ENCODE measurements around the gene FAM177B. TPM values are rescaled to one million over a fixed set of nuclear protein-coding genes. Genes with fewer than 3 reads are reported as not detected.

FAM177B gene
- total and polyA plus RNA-seq, 2 donors (not counting 1 experiment from before 2014, with no cell fraction given), result not detected

DNA sequence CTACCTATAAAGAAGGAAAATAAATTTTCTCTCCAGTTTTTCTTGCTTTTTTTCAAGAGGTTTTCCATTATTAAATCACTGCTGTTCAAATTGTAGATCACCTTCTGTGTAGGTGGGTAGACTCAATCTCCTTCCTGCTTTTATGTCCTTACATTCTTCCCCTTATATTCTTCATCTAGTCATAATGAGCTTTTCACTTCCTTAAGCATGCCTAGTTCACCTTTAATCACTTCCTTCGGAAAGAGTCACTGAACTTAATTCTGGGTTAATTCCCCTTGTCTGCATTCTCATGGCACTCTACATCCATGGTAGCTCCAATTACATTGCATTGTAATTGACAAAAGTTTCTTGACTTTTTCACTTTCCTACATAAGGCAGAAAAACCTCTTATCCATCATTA is 6.1 kb upstream of the FAM177B start:
- Histone ChIP-seq H3K27me3 (ENCODE audit: control insufficient read depth, insufficient read depth, low read length) (no peaks in the 10 kb centered on the region), H3K4me1 (ENCODE audit: control insufficient read depth, extremely low read depth, insufficient read depth, low read length) (no peaks in the 10 kb centered on the region), H3K36me3 (ENCODE audit: control insufficient read depth, insufficient read depth, low read length) (peaks cover 1% of the 10 kb centered on the region), H3K4me2 (ENCODE audit: extremely low read depth, insufficient read depth, low read length) (no peak overlapping the region), H3K4me3 (replicated peaks in 1 of 4; ENCODE audit: control extremely low read depth in 1 of 4, insufficient read depth in 1 of 4, low read depth in 3 of 4, low read length in 4 of 4) (no peak overlapping the region), H3K27ac (ENCODE audit: insufficient read depth, low read length) (no peak overlapping the region), H3K79me2 (ENCODE audit: control insufficient read depth, insufficient read depth, low read length) (no peaks in the 10 kb centered on the region), H2AFZ (ENCODE audit: low read length) (no peak overlapping the region), H3K9ac (ENCODE audit: insufficient read depth, low read length) (no peak overlapping the region), H3K9me3 (ENCODE audit: control insufficient read depth, insufficient read depth, low read depth, low read length) (no peaks in the 10 kb centered on the region), H4K20me1 (ENCODE audit: control insufficient read depth, extremely low read depth, insufficient read depth, low read length) (no peaks in the 10 kb centered on the region)
- no peak for DNase-seq (ENCODE audit: low read depth in 2 of 2)
- TF ChIP-seq, protein P1, sequence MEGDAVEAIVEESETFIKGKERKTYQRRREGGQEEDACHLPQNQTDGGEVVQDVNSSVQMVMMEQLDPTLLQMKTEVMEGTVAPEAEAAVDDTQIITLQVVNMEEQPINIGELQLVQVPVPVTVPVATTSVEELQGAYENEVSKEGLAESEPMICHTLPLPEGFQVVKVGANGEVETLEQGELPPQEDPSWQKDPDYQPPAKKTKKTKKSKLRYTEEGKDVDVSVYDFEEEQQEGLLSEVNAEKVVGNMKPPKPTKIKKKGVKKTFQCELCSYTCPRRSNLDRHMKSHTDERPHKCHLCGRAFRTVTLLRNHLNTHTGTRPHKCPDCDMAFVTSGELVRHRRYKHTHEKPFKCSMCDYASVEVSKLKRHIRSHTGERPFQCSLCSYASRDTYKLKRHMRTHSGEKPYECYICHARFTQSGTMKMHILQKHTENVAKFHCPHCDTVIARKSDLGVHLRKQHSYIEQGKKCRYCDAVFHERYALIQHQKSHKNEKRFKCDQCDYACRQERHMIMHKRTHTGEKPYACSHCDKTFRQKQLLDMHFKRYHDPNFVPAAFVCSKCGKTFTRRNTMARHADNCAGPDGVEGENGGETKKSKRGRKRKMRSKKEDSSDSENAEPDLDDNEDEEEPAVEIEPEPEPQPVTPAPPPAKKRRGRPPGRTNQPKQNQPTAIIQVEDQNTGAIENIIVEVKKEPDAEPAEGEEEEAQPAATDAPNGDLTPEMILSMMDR (conservative IDR thresholded peaks at IDR 0.05 in 1 of 2, IDR thresholded peaks at IDR 0.05 in 1 of 2; ENCODE audit: low read depth in 1 of 2, low read length in 2 of 2), result no peak
- no peak for TF ChIP-seq EZH2 (IDR thresholded peaks at IDR 0.05; ENCODE audit: low read length, missing control alignments)

DNA sequence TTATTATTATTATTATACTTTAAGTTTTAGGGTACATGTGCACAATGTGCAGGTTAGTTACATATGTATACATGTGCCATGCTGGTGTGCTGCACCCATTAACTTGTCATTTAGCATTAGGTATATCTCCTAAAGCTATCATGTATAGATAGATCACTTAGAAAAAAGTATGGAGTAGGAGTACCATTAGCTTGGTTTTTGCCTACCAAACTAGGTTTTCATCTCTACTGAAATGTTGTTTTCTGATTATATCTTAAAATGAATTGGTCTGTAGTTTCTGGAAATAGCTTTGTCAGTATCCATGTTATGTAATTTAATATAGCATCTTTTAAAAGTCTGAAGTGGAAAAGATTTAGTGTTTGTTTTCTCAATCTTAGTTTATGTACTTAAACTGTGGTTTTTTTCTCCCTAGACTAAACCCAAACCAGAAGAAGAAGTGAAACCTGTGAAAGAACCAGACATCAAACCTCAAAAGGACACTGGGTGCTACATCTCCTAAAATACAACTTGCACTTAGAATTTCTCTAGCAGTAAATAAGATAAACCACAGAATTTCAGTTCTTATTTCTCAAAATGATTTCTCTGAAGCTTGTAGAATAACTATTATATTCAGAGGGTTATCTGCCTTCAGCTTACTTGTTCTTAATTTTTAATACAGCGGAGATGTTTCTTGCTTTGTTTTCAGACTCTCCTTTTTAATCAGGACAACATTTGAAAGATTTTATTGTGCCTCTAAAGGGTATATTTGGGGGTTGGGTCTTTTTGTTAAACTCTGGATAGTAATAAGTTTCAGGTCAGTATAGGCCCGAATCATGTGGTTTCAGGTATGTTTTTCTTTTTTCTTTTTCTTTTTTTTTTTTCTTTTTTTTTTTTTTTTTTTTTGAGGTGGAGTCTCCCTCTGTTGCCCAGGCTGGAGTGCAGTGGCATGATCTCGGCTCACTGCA is 4.5 kb upstream of the FAM177B start:
- no peak overlapping the region for H3K4me2 ChIP-seq (ENCODE audit: extremely low read depth, insufficient read depth, low read length)

DNA sequence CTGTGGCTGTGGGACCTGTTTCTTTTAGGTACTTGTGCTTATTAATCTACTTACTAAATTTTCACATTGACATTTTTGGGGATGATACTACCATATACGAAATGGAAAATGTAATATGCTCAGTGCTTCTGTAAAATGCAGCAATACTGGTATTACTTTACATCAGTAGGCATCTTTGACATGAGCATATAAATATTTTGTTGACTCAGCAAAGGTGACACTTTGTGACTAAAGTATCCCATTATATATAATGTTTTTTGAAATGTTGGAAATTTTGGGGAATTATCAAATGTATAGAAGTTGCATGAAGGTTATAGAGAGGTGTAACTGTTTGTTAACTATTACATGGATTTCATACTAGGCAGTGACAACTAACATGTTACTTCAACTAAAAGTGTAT is 2.3 kb upstream of the FAM177B start:
- Histone ChIP-seq H3K79me2 (ENCODE audit: control insufficient read depth, insufficient read depth, low read length) (no peaks in the 10 kb centered on the region), H4K20me1 (ENCODE audit: control insufficient read depth, extremely low read depth, insufficient read depth, low read length) (no peaks in the 10 kb centered on the region), H2AFZ (ENCODE audit: low read length) (no peak overlapping the region), H3K27ac (ENCODE audit: insufficient read depth, low read length) (no peak overlapping the region), H3K4me3 (replicated peaks in 1 of 4; ENCODE audit: control extremely low read depth in 1 of 4, insufficient read depth in 1 of 4, low read depth in 3 of 4, low read length in 4 of 4) (no peak overlapping the region), H3K4me1 (ENCODE audit: control insufficient read depth, extremely low read depth, insufficient read depth, low read length) (no peaks in the 10 kb centered on the region), H3K4me2 (ENCODE audit: extremely low read depth, insufficient read depth, low read length) (no peak overlapping the region), H3K9me3 (ENCODE audit: control insufficient read depth, insufficient read depth, low read depth, low read length) (no peaks in the 10 kb centered on the region), H3K36me3 (ENCODE audit: control insufficient read depth, insufficient read depth, low read length) (no peaks in the 10 kb centered on the region), H3K27me3 (ENCODE audit: control insufficient read depth, insufficient read depth, low read length) (no peaks in the 10 kb centered on the region), H3K9ac (ENCODE audit: insufficient read depth, low read length) (no peak overlapping the region)
- DNase-seq (ENCODE audit: low read depth in 2 of 2), result no peak
- no peak for TF ChIP-seq EZH2 (IDR thresholded peaks at IDR 0.05; ENCODE audit: low read length, missing control alignments)
- TF ChIP-seq, protein P1 (conservative IDR thresholded peaks at IDR 0.05 in 1 of 2, IDR thresholded peaks at IDR 0.05 in 1 of 2; ENCODE audit: low read depth in 1 of 2, low read length in 2 of 2), result no peak

More for the DNA sequence above, 4.5 kb upstream of the FAM177B start:
- DNase-seq (ENCODE audit: low read depth in 2 of 2), result no peak
- H3K36me3 ChIP-seq (ENCODE audit: control insufficient read depth, insufficient read depth, low read length), result peaks cover 1% of the 10 kb centered on the region
- no peaks in the 10 kb centered on the region for H3K9me3 ChIP-seq (ENCODE audit: control insufficient read depth, insufficient read depth, low read depth, low read length)
- no peak overlapping the region for H2AFZ ChIP-seq (ENCODE audit: low read length)
- H3K9ac ChIP-seq (ENCODE audit: insufficient read depth, low read length), result no peak overlapping the region
- no peaks in the 10 kb centered on the region for H3K27me3 ChIP-seq (ENCODE audit: control insufficient read depth, insufficient read depth, low read length)
- no peaks in the 10 kb centered on the region for H3K4me1 ChIP-seq (ENCODE audit: control insufficient read depth, extremely low read depth, insufficient read depth, low read length)
- TF ChIP-seq, protein P1 (conservative IDR thresholded peaks at IDR 0.05 in 1 of 2, IDR thresholded peaks at IDR 0.05 in 1 of 2; ENCODE audit: low read depth in 1 of 2, low read length in 2 of 2), result no peak
- no peak for TF ChIP-seq EZH2 (IDR thresholded peaks at IDR 0.05; ENCODE audit: low read length, missing control alignments)
- no peaks in the 10 kb centered on the region for H3K79me2 ChIP-seq (ENCODE audit: control insufficient read depth, insufficient read depth, low read length)
- H3K27ac ChIP-seq (ENCODE audit: insufficient read depth, low read length), result no peak overlapping the region
- H4K20me1 ChIP-seq (ENCODE audit: control insufficient read depth, extremely low read depth, insufficient read depth, low read length), result no peaks in the 10 kb centered on the region
- no peak overlapping the region for H3K4me3 ChIP-seq (replicated peaks in 1 of 4; ENCODE audit: control extremely low read depth in 1 of 4, insufficient read depth in 1 of 4, low read depth in 3 of 4, low read length in 4 of 4)

Data from fibroblast of lung (primary cell).